ENCODE results near the gene XYLT1.

XYLT1 gene

DNA sequence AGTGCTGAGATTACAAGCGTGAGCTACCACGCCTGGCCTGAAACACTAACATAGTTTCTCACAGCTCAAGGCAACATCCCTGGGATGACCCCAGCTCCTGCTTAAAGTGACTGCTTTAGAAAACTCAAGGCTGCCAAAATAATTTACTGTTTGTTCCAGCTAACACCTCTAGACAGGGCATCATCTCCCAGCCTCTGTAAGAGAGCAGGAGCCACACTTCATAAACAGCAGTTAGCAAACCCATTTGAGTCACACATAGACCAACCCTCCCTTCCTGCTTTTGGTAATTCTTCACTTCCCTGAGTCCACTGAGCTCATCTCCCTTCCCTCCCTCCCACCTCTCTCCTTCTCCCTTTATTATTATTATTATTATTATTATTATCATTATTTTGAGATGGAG, 201.3 kb downstream of the XYLT1 start:
- Histone ChIP-seq H3K4me2 (ENCODE audit: low read length) (no peak overlapping the region), H3K27ac (ENCODE audit: low read length) (no peak overlapping the region), H3K36me3 (replicated peaks; ENCODE audit: low read depth, low read length) (no peaks in the 10 kb centered on the region), H2AFZ (ENCODE audit: low read depth, low read length) (no peak overlapping the region), H3K79me2 (ENCODE audit: low read length) (no peaks in the 10 kb centered on the region), H4K20me1 (ENCODE audit: insufficient read depth, low read length) (no peaks in the 10 kb centered on the region), H3K9me3 (ENCODE audit: insufficient read depth, low read length) (no peaks in the 10 kb centered on the region), H3K27me3 (ENCODE audit: low read depth, low read length) (no peaks in the 10 kb centered on the region), H3K9ac (ENCODE audit: low read length) (no peak overlapping the region), H3K4me3 (ENCODE audit: low read length) (no peak overlapping the region), H3K4me1 (ENCODE audit: low read length) (no peaks in the 10 kb centered on the region)
- TF ChIP-seq, protein P1, sequence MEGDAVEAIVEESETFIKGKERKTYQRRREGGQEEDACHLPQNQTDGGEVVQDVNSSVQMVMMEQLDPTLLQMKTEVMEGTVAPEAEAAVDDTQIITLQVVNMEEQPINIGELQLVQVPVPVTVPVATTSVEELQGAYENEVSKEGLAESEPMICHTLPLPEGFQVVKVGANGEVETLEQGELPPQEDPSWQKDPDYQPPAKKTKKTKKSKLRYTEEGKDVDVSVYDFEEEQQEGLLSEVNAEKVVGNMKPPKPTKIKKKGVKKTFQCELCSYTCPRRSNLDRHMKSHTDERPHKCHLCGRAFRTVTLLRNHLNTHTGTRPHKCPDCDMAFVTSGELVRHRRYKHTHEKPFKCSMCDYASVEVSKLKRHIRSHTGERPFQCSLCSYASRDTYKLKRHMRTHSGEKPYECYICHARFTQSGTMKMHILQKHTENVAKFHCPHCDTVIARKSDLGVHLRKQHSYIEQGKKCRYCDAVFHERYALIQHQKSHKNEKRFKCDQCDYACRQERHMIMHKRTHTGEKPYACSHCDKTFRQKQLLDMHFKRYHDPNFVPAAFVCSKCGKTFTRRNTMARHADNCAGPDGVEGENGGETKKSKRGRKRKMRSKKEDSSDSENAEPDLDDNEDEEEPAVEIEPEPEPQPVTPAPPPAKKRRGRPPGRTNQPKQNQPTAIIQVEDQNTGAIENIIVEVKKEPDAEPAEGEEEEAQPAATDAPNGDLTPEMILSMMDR (IDR thresholded peaks at IDR 0.05; ENCODE audit: low read depth, low read length): no peak
- no peak for TF ChIP-seq EZH2phosphoT487 (IDR thresholded peaks at IDR 0.05; ENCODE audit: low read depth)

DNA sequence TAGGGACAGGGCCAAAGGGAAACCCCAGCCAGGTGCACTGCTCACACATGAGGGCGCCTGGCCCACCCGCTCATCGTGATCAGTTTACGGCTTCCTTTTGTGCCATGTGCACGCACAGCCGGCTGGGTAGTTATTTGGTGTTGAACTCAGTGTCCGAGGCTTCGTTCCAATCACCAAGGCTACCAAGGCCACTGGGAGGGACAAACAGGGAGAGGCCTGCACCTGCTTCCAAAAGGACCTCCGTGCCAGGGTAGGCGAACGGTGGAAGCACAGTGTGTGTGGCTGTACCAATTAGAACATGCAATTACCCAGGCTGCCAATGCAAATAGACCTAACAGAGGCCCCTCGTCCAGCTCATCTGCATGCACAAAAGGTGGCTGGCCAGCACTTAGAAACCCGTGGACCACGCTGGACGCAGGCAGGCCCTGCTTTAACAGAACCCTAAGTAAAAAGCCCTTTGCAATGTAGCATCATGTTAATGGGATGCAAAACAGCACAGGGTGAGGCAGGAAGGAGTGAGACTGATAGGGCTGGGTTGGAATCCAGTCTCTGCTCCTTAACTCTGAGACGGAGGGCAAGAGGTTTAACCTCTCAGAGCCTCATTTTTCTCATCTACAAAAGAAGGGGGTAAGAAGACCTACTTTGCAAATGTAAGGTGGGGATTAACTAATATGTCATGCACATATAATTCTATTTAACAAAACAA, 204.0 kb downstream of the XYLT1 start:
- no peak overlapping the region for H3K27ac ChIP-seq (ENCODE audit: low read length)
- H3K9me3 ChIP-seq (ENCODE audit: insufficient read depth, low read length): no peaks in the 10 kb centered on the region
- H3K79me2 ChIP-seq (ENCODE audit: low read length): no peaks in the 10 kb centered on the region
- no peaks in the 10 kb centered on the region for H3K4me1 ChIP-seq (ENCODE audit: low read length)
- TF ChIP-seq, protein P1 (IDR thresholded peaks at IDR 0.05; ENCODE audit: low read depth, low read length): no peak
- TF ChIP-seq EZH2phosphoT487 (IDR thresholded peaks at IDR 0.05; ENCODE audit: low read depth): no peak
- no peak overlapping the region for H3K4me3 ChIP-seq (ENCODE audit: low read length)
- no peaks in the 10 kb centered on the region for H3K36me3 ChIP-seq (replicated peaks; ENCODE audit: low read depth, low read length)
- no peaks in the 10 kb centered on the region for H3K27me3 ChIP-seq (ENCODE audit: low read depth, low read length)
- H3K9ac ChIP-seq (ENCODE audit: low read length): no peak overlapping the region
- H4K20me1 ChIP-seq (ENCODE audit: insufficient read depth, low read length): no peaks in the 10 kb centered on the region
- no peak overlapping the region for H2AFZ ChIP-seq (ENCODE audit: low read depth, low read length)
- H3K4me2 ChIP-seq (ENCODE audit: low read length): no peak overlapping the region

DNA sequence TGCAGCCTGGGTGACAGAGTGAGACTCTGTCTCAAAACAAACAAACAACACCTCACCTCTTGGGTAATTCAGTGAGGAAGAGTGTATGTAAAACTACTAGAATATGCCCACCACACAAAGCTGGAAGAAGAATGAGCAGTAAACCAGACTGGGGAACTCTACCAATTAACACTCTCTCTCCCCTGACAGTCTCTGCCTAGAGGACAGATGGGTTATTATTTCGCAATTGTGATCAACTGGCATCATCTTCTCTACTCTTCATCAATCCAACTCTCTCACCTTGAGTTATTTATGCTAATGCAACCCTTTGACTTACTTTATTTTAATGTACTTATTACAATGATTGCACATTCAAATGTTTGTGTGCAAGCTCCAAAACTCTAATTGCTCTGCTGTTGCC, 205.6 kb downstream of the XYLT1 start:
- H3K9ac ChIP-seq (ENCODE audit: low read length): no peak overlapping the region
- H3K36me3 ChIP-seq (replicated peaks; ENCODE audit: low read depth, low read length): no peaks in the 10 kb centered on the region
- H3K27me3 ChIP-seq (ENCODE audit: low read depth, low read length): no peaks in the 10 kb centered on the region
- H3K4me3 ChIP-seq (ENCODE audit: low read length): no peak overlapping the region
- H3K9me3 ChIP-seq (ENCODE audit: insufficient read depth, low read length): no peaks in the 10 kb centered on the region
- no peaks in the 10 kb centered on the region for H4K20me1 ChIP-seq (ENCODE audit: insufficient read depth, low read length)
- TF ChIP-seq, protein P1 (IDR thresholded peaks at IDR 0.05; ENCODE audit: low read depth, low read length): no peak
- no peak for TF ChIP-seq EZH2phosphoT487 (IDR thresholded peaks at IDR 0.05; ENCODE audit: low read depth)
- H2AFZ ChIP-seq (ENCODE audit: low read depth, low read length): no peak overlapping the region
- H3K79me2 ChIP-seq (ENCODE audit: low read length): no peaks in the 10 kb centered on the region
- no peak overlapping the region for H3K27ac ChIP-seq (ENCODE audit: low read length)
- H3K4me2 ChIP-seq (ENCODE audit: low read length): no peak overlapping the region
- H3K4me1 ChIP-seq (ENCODE audit: low read length): no peaks in the 10 kb centered on the region

DNA sequence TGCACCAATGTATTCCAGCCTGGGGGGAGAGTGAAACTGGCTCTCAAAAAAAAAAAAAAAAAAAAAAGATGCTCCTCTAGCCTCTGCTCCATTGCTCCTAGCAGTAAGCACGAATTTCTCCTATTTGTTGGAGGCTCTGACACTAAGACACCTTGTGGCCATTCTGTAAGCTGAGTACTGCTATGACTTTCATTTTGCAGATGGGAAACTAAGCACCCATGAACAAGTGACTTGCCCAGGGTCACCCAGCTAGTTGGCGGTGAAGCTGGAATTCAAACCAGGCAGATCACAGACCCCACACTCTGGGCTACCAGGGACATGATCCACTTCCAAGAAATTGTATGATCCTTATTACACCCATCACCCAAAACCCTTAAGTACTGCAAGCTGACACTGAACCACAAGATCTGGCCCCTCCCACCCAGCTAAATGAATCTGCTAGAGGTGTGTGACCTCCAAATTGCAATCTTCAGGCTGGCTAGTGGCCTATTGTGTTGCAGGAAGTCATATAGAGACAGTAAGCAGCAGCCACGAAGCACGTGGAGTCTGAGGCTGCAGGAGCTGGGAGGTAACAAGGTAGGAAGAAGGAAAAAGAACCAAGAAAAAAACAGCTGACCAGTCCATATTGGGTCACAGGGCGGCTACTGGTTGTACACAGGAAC, 209.4 kb downstream of the XYLT1 start:
- Histone ChIP-seq H4K20me1 (ENCODE audit: insufficient read depth, low read length) (no peaks in the 10 kb centered on the region), H3K4me1 (ENCODE audit: low read length) (peaks cover 13% of the 10 kb centered on the region), H3K27me3 (ENCODE audit: low read depth, low read length) (no peaks in the 10 kb centered on the region), H3K27ac (ENCODE audit: low read length) (no peak overlapping the region), H3K79me2 (ENCODE audit: low read length) (no peaks in the 10 kb centered on the region), H3K4me2 (ENCODE audit: low read length) (no peak overlapping the region), H3K9ac (ENCODE audit: low read length) (no peak overlapping the region), H3K4me3 (ENCODE audit: low read length) (no peak overlapping the region), H2AFZ (ENCODE audit: low read depth, low read length) (no peak overlapping the region), H3K36me3 (replicated peaks; ENCODE audit: low read depth, low read length) (no peaks in the 10 kb centered on the region), H3K9me3 (ENCODE audit: insufficient read depth, low read length) (no peaks in the 10 kb centered on the region)
- no peak for TF ChIP-seq EZH2phosphoT487 (IDR thresholded peaks at IDR 0.05; ENCODE audit: low read depth)
- TF ChIP-seq, protein P1 (IDR thresholded peaks at IDR 0.05; ENCODE audit: low read depth, low read length): no peak

Data from OCI-LY3 (cell line).